ENCODE results near the gene ARRB2.

ARRB2 gene

DNA sequence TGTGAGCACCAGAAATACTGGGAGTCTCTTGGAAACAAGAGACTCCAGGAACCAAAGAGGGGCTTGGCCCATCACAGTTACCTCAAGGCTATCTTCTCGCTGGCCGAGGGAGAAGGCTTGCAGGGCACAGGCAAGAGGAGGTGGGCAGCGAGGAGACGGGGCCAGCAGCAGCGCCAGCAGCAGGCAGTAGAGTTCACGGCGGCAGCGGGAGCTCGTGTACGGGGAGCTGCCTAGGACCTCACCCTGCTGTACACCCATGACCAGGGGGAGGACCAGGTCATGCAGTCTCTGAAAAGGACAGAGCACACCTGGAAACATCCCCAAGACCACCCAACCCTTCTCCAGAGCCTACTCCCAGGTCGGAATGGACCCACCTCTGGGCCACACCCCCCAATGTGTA is 37.3 kb upstream of the ARRB2 start (continued):
- TF ChIP-seq, protein P1, sequence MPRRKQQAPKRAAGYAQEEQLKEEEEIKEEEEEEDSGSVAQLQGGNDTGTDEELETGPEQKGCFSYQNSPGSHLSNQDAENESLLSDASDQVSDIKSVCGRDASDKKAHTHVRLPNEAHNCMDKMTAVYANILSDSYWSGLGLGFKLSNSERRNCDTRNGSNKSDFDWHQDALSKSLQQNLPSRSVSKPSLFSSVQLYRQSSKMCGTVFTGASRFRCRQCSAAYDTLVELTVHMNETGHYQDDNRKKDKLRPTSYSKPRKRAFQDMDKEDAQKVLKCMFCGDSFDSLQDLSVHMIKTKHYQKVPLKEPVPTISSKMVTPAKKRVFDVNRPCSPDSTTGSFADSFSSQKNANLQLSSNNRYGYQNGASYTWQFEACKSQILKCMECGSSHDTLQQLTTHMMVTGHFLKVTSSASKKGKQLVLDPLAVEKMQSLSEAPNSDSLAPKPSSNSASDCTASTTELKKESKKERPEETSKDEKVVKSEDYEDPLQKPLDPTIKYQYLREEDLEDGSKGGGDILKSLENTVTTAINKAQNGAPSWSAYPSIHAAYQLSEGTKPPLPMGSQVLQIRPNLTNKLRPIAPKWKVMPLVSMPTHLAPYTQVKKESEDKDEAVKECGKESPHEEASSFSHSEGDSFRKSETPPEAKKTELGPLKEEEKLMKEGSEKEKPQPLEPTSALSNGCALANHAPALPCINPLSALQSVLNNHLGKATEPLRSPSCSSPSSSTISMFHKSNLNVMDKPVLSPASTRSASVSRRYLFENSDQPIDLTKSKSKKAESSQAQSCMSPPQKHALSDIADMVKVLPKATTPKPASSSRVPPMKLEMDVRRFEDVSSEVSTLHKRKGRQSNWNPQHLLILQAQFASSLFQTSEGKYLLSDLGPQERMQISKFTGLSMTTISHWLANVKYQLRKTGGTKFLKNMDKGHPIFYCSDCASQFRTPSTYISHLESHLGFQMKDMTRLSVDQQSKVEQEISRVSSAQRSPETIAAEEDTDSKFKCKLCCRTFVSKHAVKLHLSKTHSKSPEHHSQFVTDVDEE (CRISPR knock-in tag; IDR thresholded peaks at IDR 0.05): no peak

DNA sequence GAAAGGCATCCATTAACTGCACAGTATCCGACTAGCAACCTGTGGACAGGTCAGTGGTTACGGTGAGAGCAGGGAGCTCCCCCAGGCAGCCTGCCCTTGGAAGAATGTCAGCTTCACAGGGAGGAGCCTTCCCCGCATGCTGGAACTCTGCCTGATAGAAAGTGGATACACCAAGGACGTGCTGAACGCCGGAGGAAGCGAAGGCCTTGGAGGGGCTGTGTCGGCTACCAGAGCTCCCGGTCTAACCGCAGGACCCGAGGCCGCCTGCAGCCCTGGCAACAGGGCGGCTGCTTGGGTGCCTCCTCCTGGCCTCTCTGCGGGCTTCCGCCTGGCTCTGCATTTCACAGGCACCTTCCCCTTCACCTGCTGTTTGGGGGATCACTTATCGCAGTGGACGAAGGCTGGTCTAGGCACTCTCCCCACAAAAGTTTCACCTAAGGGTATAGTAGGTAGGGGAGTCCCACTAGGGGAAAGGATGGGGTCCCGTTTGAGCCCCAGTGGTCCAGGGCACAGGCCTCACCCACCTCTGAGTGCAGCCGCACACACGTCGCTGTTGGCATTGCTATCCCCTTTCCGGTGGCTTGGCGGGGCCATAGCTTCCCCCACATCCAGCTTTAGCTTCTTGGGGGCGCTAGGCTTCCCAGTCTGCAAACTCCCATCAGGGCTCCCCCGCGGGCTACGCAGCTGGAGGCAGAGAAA is 36.3 kb upstream of the ARRB2 start:
- TF ChIP-seq TCF4 (CRISPR knock-in tag; IDR thresholded peaks at IDR 0.05; ENCODE audit: borderline replicate concordance): no peak
- TF ChIP-seq CSDC2 (CRISPR knock-in tag; IDR thresholded peaks at IDR 0.05): no peak
- no peak for TF ChIP-seq TOX (CRISPR knock-in tag; IDR thresholded peaks at IDR 0.05; ENCODE audit: borderline replicate concordance)
- no peak for TF ChIP-seq BACH2 (CRISPR knock-in tag; IDR thresholded peaks at IDR 0.05; ENCODE audit: borderline replicate concordance)
- no peak for TF ChIP-seq ZNF8 (CRISPR knock-in tag; IDR thresholded peaks at IDR 0.05)
- TF ChIP-seq ESRRG (CRISPR knock-in tag; IDR thresholded peaks at IDR 0.05): no peak
- TF ChIP-seq GLIS3 (CRISPR knock-in tag; IDR thresholded peaks at IDR 0.05): no peak
- TF ChIP-seq SNAI2 (CRISPR knock-in tag; IDR thresholded peaks at IDR 0.05): no peak
- no peak for TF ChIP-seq ARNTL (CRISPR knock-in tag; IDR thresholded peaks at IDR 0.05; ENCODE audit: borderline replicate concordance, low read depth)
- ATAC-seq: no peak

DNA sequence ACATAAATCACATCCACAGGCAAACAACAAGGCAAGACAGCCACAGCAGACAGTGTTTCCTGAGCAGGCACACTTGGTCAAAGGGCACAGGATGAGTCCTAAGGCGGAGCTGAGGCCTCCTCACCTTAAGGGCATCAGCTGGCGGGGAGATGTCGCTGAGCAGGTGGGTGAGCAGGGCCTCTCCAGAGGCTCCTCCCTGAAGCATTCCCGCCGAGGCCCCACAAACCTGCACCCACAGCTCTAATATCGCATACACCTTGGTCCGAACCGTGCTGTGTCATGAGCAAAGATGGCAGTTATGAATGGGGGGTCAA is 35.8 kb upstream of the ARRB2 start:
- TF ChIP-seq OSR1 (CRISPR knock-in tag; IDR thresholded peaks at IDR 0.05) (no peak), GLIS3 (CRISPR knock-in tag; IDR thresholded peaks at IDR 0.05) (no peak), CREB5 (CRISPR knock-in tag; IDR thresholded peaks at IDR 0.05; ENCODE audit: low read depth) (no peak), TOX (CRISPR knock-in tag; IDR thresholded peaks at IDR 0.05; ENCODE audit: borderline replicate concordance) (no peak), ZNF565 (CRISPR knock-in tag; conservative IDR thresholded peaks at IDR 0.05; ENCODE audit: low read depth) (no peak), SNAI2 (CRISPR knock-in tag; IDR thresholded peaks at IDR 0.05) (no peak), CSDC2 (CRISPR knock-in tag; IDR thresholded peaks at IDR 0.05) (no peak), ZFP30 (CRISPR knock-in tag; IDR thresholded peaks at IDR 0.05) (no peak), ESRRG (CRISPR knock-in tag; IDR thresholded peaks at IDR 0.05) (no peak), ZC3H10 (CRISPR knock-in tag; IDR thresholded peaks at IDR 0.05) (no peak), ZNF70 (CRISPR knock-in tag; IDR thresholded peaks at IDR 0.05) (no peak)
- TF ChIP-seq, protein P2, sequence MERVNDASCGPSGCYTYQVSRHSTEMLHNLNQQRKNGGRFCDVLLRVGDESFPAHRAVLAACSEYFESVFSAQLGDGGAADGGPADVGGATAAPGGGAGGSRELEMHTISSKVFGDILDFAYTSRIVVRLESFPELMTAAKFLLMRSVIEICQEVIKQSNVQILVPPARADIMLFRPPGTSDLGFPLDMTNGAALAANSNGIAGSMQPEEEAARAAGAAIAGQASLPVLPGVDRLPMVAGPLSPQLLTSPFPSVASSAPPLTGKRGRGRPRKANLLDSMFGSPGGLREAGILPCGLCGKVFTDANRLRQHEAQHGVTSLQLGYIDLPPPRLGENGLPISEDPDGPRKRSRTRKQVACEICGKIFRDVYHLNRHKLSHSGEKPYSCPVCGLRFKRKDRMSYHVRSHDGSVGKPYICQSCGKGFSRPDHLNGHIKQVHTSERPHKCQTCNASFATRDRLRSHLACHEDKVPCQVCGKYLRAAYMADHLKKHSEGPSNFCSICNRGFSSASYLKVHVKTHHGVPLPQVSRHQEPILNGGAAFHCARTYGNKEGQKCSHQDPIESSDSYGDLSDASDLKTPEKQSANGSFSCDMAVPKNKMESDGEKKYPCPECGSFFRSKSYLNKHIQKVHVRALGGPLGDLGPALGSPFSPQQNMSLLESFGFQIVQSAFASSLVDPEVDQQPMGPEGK (CRISPR knock-in tag; IDR thresholded peaks at IDR 0.05; ENCODE audit: borderline replicate concordance): no peak
- ATAC-seq: no peak

- no peak for ATAC-seq
- no peak for TF ChIP-seq CREB5 (CRISPR knock-in tag; IDR thresholded peaks at IDR 0.05; ENCODE audit: low read depth)
- no peak for TF ChIP-seq CSRNP3 (CRISPR knock-in tag; IDR thresholded peaks at IDR 0.05)
- TF ChIP-seq PPARA (CRISPR knock-in tag; IDR thresholded peaks at IDR 0.05; ENCODE audit: borderline replicate concordance): no peak
These were observed 34.6 kb upstream of the ARRB2 start for GRCh38 chr17:4675791-4676190.

Measured in SK-N-SH treated with all-trans-retinoic acid at 6 μM for 48 hours (cell line).